Transverse colon (tissue), 4 donors: ENCODE data around the gene CDKN1A. TPM values are rescaled to one million over a fixed set of nuclear protein-coding genes. Genes with fewer than 3 reads are reported as not detected.

Experiments used
- DNase-seq: peaks from one replicate; pipeline ENCODE4 v3.0.0-alpha.2; 2019
- H3K27ac ChIP-seq, 4 donors: fragments of 200-600 bp; sonication (generic); 2 replicates each; pipeline ENCODE4 v1.5.1; 2016 to 2018; ENCODE audit warnings: inconsistent platforms in 4 of 4
- H3K27me3 ChIP-seq: fragments of 200-600 bp; sonication (generic); 2 replicates; pipeline ENCODE4 v1.5.1; 2017; ENCODE audit warnings: inconsistent platforms
- H3K36me3 ChIP-seq, 4 donors: fragments of 200-600 bp; sonication (generic); 2 replicates each; pipeline ENCODE4 v1.5.1; 2017 to 2019; ENCODE audit warnings: inconsistent platforms in 4 of 4
- H3K4me1 ChIP-seq, 4 donors: fragments of 200-600 bp; sonication (generic); 2 replicates each; pipeline ENCODE4 v1.5.1; 2017 to 2020; ENCODE audit warnings: inconsistent platforms in 4 of 4
- H3K4me3 ChIP-seq, 4 donors: fragments of 200-600 bp; sonication (generic); 1 replicate in 1 of 4; 2 replicates in 3 of 4; pipeline versions ENCODE4 v1.5.1 to v1.6.1; 2017 to 2019; ENCODE audit warnings: inconsistent platforms in 4 of 4
- H3K9me3 ChIP-seq, 2 donors: fragments of 200-600 bp; sonication (generic); 2 replicates each; pipeline ENCODE4 v1.5.1; 2017 to 2019; ENCODE audit warnings: inconsistent platforms in 2 of 2
- EP300 ChIP-seq: sonication (generic); formaldehyde crosslinking; IDR thresholded peaks from one replicate; pipeline ENCODE4 v1.6.1; 2017; ENCODE audit warnings: antibody characterized with exemption, low read depth
- POLR2A ChIP-seq: fragments of 450-650 bp; IDR thresholded peaks from one replicate; pipeline ENCODE4 v1.6.1; 2016; ENCODE audit warnings: antibody characterized with exemption, mild to moderate bottlenecking, moderate library complexity
- POLR2AphosphoS5 ChIP-seq, 3 donors: sonication (generic); formaldehyde crosslinking; IDR thresholded peaks; one replicate each; pipeline ENCODE4 v1.6.1; 2016; ENCODE audit warnings: antibody characterized with exemption in 3 of 3
- WGBS, 2 donors: methylation state at CpG; one replicate each; pipeline ENCODE4 v1.1.5; 2018; ENCODE audit warnings: low coverage in 1 of 2; 5-methylcytosine and 5-hydroxymethylcytosine counted together
- in situ Hi-C, 4 donors: fragments of 200-750 bp; cut with MboI; loops; one replicate each; pipeline versions ENCODE4 v1.15.0 to v1.15.1; 2017; ENCODE audit warnings: low sequenced_read_pairs in 3 of 4, low pct_ligation_motif_present in 1 of 4, low pct_unique_long_range_greater_than_20kb in 1 of 4
- intact Hi-C: fragments of 100-400 bp; cut with DNase I; formaldehyde crosslinking; loops from one replicate; pipeline ENCODE4 v1.15.1; 2023; ENCODE audit warnings: low total_unique reads
- total RNA-seq, 4 donors: library from RNA; depleted of rRNA; stranded (reverse); fragments of >200 nt; gene quantifications; one replicate each; pipeline ENCODE4 v1.1.0, GENCODE V29; 2016
- TF ChIP-seq, protein P1 (sequence below), 5 experiments: fragments of 200-600 bp in 3 of 5; fragments of 450-650 bp in 2 of 5; sonication (generic) in 3 of 5; IDR thresholded peaks; 1 replicate in 2 of 5; 2 replicates in 3 of 5; pipeline ENCODE4 v1.5.1; 2016 to 2017; ENCODE audit warnings: antibody characterized with exemption in 5 of 5, inconsistent platforms in 3 of 5, mild to moderate bottlenecking in 2 of 5, moderate library complexity in 1 of 5

The CDKN1A gene
- total RNA-seq, 4 donors from 2014 or later, result 34.6 to 613 (median 264) TPM

DNA sequence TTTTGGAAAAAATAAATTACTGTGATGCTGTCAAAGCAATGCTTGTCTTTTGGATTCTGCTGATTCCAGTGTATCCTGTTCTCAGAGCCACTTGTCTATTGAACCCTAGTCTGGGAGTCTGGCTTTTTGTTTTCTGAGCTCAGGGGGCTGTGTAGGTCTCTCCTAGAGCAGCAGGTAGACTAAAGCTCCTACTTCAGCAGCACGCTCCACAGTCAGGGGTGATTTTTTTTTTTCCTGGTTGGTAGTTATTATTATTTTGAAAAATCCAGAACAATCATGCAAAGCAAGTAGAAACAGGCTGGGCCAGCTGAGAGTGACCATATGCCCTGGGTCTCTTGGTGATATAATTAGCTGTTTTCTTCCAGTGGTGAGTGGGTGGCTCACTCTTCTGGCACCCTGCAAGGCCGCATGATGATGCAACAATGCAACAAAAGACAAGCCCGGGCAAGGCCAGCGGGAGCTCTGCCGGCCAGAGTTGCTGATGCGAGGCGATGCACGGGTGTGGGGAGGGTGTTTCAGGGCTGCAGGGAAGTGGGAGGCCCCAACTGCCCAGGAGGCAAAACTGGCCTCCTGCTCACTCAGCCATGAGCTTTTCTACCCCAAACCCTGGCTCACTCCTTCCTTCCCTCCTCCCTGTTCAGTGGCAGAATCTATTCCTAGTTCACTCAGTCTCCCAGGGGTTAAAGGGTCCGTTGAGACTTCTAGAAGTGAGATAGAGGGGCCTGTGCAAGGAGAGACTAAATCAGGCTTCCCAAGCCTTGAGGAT lies 11.5 kb upstream of the CDKN1A start:
- Histone ChIP-seq H3K27me3 (no peaks in the 10 kb centered on the region), H3K9me3 (no peaks in the 10 kb centered on the region), H3K4me1 (peaks cover 0 to 29% (median 9%) of the 10 kb centered on the region in 4 donors), H3K4me3 (no peak overlapping the region), H3K36me3 (no peaks in the 10 kb centered on the region), H3K27ac (peak overlapping the region in 1 of 4 donors; percentile 54)
- in situ Hi-C loops (no loop called here), intact Hi-C loops (no loop called here)
- TF ChIP-seq POLR2AphosphoS5 (IDR thresholded peaks at IDR 0.05) (no peak), POLR2A (no peak), EP300 (no peak)
- TF ChIP-seq, protein P1, sequence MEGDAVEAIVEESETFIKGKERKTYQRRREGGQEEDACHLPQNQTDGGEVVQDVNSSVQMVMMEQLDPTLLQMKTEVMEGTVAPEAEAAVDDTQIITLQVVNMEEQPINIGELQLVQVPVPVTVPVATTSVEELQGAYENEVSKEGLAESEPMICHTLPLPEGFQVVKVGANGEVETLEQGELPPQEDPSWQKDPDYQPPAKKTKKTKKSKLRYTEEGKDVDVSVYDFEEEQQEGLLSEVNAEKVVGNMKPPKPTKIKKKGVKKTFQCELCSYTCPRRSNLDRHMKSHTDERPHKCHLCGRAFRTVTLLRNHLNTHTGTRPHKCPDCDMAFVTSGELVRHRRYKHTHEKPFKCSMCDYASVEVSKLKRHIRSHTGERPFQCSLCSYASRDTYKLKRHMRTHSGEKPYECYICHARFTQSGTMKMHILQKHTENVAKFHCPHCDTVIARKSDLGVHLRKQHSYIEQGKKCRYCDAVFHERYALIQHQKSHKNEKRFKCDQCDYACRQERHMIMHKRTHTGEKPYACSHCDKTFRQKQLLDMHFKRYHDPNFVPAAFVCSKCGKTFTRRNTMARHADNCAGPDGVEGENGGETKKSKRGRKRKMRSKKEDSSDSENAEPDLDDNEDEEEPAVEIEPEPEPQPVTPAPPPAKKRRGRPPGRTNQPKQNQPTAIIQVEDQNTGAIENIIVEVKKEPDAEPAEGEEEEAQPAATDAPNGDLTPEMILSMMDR (IDR thresholded peaks at IDR 0.05), result no peak
- DNase-seq, result peak; percentile 65
- WGBS, 2 donors, result 75% methylated on average over 9 of the region's 9 CpGs; no CpG with 5 or more reads in 1 of the 2 donors

DNA sequence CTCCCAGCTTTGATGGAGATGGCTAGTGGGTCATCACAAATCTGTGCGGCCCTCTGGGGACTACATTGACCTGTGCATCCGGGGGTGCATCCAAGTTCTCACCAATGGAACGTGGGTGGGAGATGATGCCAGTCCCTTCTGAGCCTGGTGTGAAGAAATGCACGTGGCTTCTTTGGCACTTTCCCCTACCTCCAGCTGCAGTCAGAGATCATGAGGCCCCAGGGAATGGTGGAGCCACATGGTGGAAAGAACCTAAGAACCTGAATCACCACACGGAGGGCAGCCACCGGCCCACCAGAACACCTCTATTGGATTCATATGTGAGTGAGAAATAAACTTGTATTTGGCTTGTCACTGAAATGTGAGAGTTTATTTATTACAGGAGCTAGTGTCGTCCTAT lies 9.9 kb upstream of the CDKN1A start:
- Histone ChIP-seq H3K4me1 (peaks cover 0 to 16% (median 5%) of the 10 kb centered on the region in 4 donors), H3K27ac (no peak overlapping the region), H3K27me3 (no peaks in the 10 kb centered on the region), H3K9me3 (no peaks in the 10 kb centered on the region), H3K4me3 (no peak overlapping the region), H3K36me3 (no peaks in the 10 kb centered on the region)
- 89 to 100% methylated on average over 1 to 7 of the region's 7 CpGs for WGBS, 2 donors
- TF ChIP-seq, protein P1 (IDR thresholded peaks at IDR 0.05), result no peak
- TF ChIP-seq POLR2AphosphoS5 (IDR thresholded peaks at IDR 0.05) (no peak), POLR2A (no peak), EP300 (no peak)
- in situ Hi-C loops, result no loop called here
- intact Hi-C loops, result no loop called here
- no peak for DNase-seq

DNA sequence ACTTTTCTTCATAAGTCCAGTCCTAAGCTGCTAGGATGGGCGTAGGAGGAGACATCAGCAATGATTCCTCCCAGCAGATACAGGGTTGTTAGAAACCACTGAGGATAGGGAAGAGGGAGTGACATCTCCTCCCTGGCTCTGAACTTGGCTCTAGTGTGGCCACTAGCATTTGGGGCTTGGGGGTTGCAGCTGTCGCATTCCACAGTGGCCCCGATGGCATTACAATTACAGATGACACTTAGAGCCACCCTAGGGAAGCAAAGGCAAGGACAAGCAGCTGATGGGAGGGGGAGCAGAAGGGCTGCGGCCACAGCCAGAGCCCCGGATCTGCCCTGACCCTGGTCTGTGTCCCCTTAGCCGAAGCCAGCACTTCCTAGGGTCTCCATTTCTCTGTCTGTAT lies 9.5 kb upstream of the CDKN1A start:
- TF ChIP-seq, protein P1 (IDR thresholded peaks at IDR 0.05), result no peak
- no peak for TF ChIP-seq POLR2A
- no peak for TF ChIP-seq EP300
- TF ChIP-seq POLR2AphosphoS5 (IDR thresholded peaks at IDR 0.05), result no peak
- 80 to 89% methylated on average over 1 to 6 of the region's 6 CpGs for WGBS, 2 donors
- Histone ChIP-seq H3K4me3 (no peak overlapping the region), H3K9me3 (no peaks in the 10 kb centered on the region), H3K36me3 (no peaks in the 10 kb centered on the region), H3K4me1 (peaks cover 0 to 16% (median 5%) of the 10 kb centered on the region in 4 donors), H3K27ac (no peak overlapping the region), H3K27me3 (no peaks in the 10 kb centered on the region)
- in situ Hi-C loops (no loop called here), intact Hi-C loops (no loop called here)
- no peak for DNase-seq

DNA sequence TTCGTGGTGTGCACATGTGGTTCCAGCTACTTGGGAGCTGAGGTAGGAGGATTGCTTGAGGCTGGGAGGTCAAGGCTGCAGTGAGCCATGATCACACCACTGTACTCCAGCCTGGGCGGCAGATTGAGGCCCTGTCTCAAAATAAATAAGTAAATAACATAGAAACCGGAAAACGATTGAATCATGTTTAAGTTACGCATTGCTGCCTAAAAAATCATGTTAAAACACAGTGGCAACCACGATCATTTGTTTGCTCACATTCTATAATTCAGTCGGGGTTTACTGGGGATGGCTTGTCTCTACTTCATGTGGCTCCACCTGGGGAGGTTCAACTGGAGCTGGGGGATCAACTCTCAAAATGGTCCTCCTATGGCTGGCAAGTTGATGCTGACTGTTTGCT lies 8.2 kb upstream of the CDKN1A start:
- WGBS, 2 donors, result 88 to 92% methylated on average over 6 to 7 of the region's 7 CpGs
- Histone ChIP-seq H3K27ac (no peak overlapping the region), H3K36me3 (no peaks in the 10 kb centered on the region), H3K4me1 (peaks cover 0 to 13% (median 5%) of the 10 kb centered on the region in 4 donors), H3K9me3 (no peaks in the 10 kb centered on the region), H3K4me3 (no peak overlapping the region), H3K27me3 (no peaks in the 10 kb centered on the region)
- intact Hi-C loops, result loop anchor here (10.0 kb wide), 1 partner anchor 245 kb away; no protein-coding TSS in a partner anchor
- DNase-seq, result no peak
- no peak for TF ChIP-seq POLR2AphosphoS5 (IDR thresholded peaks at IDR 0.05)
- in situ Hi-C loops, result no loop called here
